Panc1 (cell line): ENCODE results near the gene CCDC57. TPM values are rescaled to one million over a fixed set of nuclear protein-coding genes. Genes with fewer than 3 reads are reported as not detected.

Source experiments
- ATAC-seq: fragments of 200-7000 bp; cut with Tn5 transposase; 2 replicates; pipeline ENCODE4 v1.9.1; 2020; ENCODE audit warnings: mild to moderate bottlenecking, moderate library complexity
- BruUV-seq: library from RNA; stranded (reverse); fragments of 400-500 nt; replicated peaks from 2 replicates; lab custom pipeline; 2021; lab: Mats Ljungman, UMichigan
- CTCF ChIA-PET: fragments of 300-600 bp; sonication (Branson Sonifier 250); formaldehyde crosslinking; loops from one replicate; lab custom pipeline; 2022; ENCODE audit warnings: antibody characterized with exemption; lab: Charles Lee
- POLR2A ChIA-PET: fragments of 300-600 bp; sonication (Branson Sonifier 250); formaldehyde crosslinking; loops from one replicate; lab custom pipeline; 2022; ENCODE audit warnings: antibody characterized with exemption; lab: Charles Lee
- DNase-seq: peaks from one replicate; pipeline ENCODE4 v3.0.0-alpha.2; 2010; ENCODE audit warnings: low read depth, low spot score
- H3K27ac ChIP-seq: 2 replicates; pipeline ENCODE4 v1.5.1; 2011; ENCODE audit warnings: mild to moderate bottlenecking, low read length, inconsistent platforms
- H3K27me3 ChIP-seq: fragments of 200-500 bp; sonication (Bioruptor generic); 2 replicates; pipeline ENCODE4 v1.6.0; 2014; ENCODE audit warnings: low read length, inconsistent platforms; ENCODE audit not compliant: control insufficient read depth, insufficient read depth
- H3K36me3 ChIP-seq: fragments of 200-500 bp; sonication (Bioruptor generic); 2 replicates; pipeline ENCODE4 v1.5.1; 2014; ENCODE audit warnings: inconsistent platforms, mild to moderate bottlenecking, low read length, moderate library complexity; ENCODE audit not compliant: control insufficient read depth, insufficient read depth
- H3K4me1 ChIP-seq: 2 replicates; pipeline ENCODE4 v1.5.1; 2011; ENCODE audit warnings: inconsistent platforms, mild to moderate bottlenecking, low read length, moderate library complexity; ENCODE audit not compliant: control insufficient read depth, insufficient read depth
- H3K4me3 ChIP-seq, 2 experiments: 2 replicates each; pipeline ENCODE4 v1.5.1; 2011 to 2012; ENCODE audit warnings: low read depth in 2 of 2, low read length in 2 of 2, mild to moderate bottlenecking in 2 of 2, inconsistent platforms in 1 of 2, moderate library complexity in 1 of 2
- H3K9me3 ChIP-seq: fragments of 200-500 bp; sonication (Bioruptor generic); 2 replicates; pipeline ENCODE4 v1.5.1; 2014; ENCODE audit warnings: low read depth, mild to moderate bottlenecking, inconsistent platforms, low read length, moderate library complexity; ENCODE audit not compliant: control insufficient read depth, insufficient read depth
- POLR2AphosphoS5 ChIP-seq: IDR thresholded peaks from 2 replicates; pipeline ENCODE4 v1.6.1; 2012; ENCODE audit warnings: mild to moderate bottlenecking, low read depth, low read length, moderate library complexity
- REST ChIP-seq, 2 experiments: IDR thresholded peaks; 2 replicates each; pipeline ENCODE4 v1.6.1; 2011 to 2012; ENCODE audit warnings: low read depth in 2 of 2, control low read depth in 1 of 2, low read length in 1 of 2, mild to moderate bottlenecking in 1 of 2, moderate library complexity in 1 of 2; ENCODE audit not compliant: insufficient read depth in 1 of 2
- SIN3A ChIP-seq: IDR thresholded peaks from 2 replicates; pipeline ENCODE4 v1.6.1; 2012; ENCODE audit warnings: low read depth, mild to moderate bottlenecking, low read length, moderate library complexity, borderline replicate concordance; ENCODE audit not compliant: insufficient read depth
- TCF7L2 ChIP-seq: IDR thresholded peaks from 2 replicates; pipeline ENCODE4 v1.6.1; 2011; ENCODE audit warnings: mild to moderate bottlenecking, low read depth, low read length, inconsistent platforms
- in situ Hi-C: cut with HindIII; loops from 2 replicates; pipeline ENCODE4 v1.10.0; 2016; ENCODE audit warnings: low sequenced_read_pairs, low pct_unique_long_range_greater_than_20kb
- intact Hi-C: fragments of 100-400 bp; cut with micrococcal nuclease; formaldehyde crosslinking; loops from one replicate; pipeline ENCODE4 v1.10.0; 2022; ENCODE audit not compliant: unreplicated experiment
- total RNA-seq: library from RNA; stranded (reverse); gene quantifications from one replicate; pipeline ENCODE4 v1.2.1, GENCODE V29; 2021; ENCODE audit not compliant: unreplicated experiment
- TF ChIP-seq, protein P1 (sequence below): fragments of 450-650 bp; IDR thresholded peaks from 2 replicates; pipeline ENCODE4 v1.5.1; 2017; ENCODE audit warnings: mild to moderate bottlenecking

The CCDC57 gene
- total RNA-seq, 1 experiment from 2014 or later = 63.6 TPM

DNA sequence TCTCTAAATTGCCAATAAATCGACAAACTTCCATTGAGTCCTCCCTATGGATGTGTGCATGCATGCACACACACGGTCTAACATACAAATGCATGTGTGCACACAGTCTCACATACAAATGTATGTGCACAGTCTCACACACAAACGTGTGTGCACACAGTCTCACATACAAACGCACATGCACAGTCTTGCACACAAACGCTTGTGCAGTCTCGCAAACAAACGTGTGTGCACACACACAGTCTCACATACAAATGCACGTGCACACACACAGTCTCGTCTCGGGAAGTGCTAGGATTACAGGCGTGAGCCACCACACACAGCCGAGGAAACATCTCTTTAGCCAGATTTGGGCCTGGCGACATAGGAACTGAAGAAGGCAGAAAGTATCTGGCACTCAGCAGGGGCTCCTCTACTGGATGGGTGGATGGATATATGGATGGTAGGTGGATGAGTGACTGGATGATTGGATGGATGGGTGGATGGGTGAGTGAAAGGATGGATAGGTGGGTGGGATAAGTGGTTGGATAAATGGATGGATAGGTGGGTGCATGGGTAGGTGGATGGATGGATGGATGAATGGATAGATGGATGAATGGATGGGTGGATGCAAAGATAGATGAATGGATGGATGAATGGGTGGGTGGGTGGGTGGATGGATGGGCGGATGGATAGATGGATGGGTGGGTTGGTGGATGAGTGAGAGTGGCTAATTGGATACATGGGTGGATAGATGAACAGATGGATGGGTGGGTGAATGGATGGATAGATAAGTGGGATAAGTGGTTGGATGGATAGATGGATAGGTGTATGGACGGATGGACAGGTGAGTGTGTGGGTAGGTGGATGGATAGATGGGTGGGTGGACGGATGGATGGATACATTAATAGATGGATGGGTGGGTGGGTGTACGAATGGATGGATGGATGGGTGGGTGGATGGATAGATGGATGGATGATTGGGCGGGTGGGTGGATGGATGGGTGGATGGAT is 65.7 kb downstream of the CCDC57 start:
- no peak overlapping the region for H3K4me3 ChIP-seq
- in situ Hi-C loops = no loop called here
- intact Hi-C loops = no loop called here
- no peaks in the 10 kb centered on the region for H3K4me1 ChIP-seq
- no peak for ATAC-seq
- POLR2A ChIA-PET = no interaction called here
- H3K36me3 ChIP-seq = no peaks in the 10 kb centered on the region
- TSS peak; percentile 52 for BruUV-seq
- no peak for TF ChIP-seq TCF7L2
- TF ChIP-seq REST (IDR thresholded peaks at IDR 0.05; ENCODE audit: insufficient read depth in 1 of 2, low read depth in 2 of 2, low read length in 1 of 2) = no peak
- TF ChIP-seq, protein P1, sequence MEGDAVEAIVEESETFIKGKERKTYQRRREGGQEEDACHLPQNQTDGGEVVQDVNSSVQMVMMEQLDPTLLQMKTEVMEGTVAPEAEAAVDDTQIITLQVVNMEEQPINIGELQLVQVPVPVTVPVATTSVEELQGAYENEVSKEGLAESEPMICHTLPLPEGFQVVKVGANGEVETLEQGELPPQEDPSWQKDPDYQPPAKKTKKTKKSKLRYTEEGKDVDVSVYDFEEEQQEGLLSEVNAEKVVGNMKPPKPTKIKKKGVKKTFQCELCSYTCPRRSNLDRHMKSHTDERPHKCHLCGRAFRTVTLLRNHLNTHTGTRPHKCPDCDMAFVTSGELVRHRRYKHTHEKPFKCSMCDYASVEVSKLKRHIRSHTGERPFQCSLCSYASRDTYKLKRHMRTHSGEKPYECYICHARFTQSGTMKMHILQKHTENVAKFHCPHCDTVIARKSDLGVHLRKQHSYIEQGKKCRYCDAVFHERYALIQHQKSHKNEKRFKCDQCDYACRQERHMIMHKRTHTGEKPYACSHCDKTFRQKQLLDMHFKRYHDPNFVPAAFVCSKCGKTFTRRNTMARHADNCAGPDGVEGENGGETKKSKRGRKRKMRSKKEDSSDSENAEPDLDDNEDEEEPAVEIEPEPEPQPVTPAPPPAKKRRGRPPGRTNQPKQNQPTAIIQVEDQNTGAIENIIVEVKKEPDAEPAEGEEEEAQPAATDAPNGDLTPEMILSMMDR = no peak
- TF ChIP-seq SIN3A = no peak
- no peak for TF ChIP-seq POLR2AphosphoS5
- H3K9me3 ChIP-seq = no peaks in the 10 kb centered on the region
- H3K27ac ChIP-seq = no peak overlapping the region
- CTCF ChIA-PET = no interaction called here
- no peaks in the 10 kb centered on the region for H3K27me3 ChIP-seq
- DNase-seq = no peak

DNA sequence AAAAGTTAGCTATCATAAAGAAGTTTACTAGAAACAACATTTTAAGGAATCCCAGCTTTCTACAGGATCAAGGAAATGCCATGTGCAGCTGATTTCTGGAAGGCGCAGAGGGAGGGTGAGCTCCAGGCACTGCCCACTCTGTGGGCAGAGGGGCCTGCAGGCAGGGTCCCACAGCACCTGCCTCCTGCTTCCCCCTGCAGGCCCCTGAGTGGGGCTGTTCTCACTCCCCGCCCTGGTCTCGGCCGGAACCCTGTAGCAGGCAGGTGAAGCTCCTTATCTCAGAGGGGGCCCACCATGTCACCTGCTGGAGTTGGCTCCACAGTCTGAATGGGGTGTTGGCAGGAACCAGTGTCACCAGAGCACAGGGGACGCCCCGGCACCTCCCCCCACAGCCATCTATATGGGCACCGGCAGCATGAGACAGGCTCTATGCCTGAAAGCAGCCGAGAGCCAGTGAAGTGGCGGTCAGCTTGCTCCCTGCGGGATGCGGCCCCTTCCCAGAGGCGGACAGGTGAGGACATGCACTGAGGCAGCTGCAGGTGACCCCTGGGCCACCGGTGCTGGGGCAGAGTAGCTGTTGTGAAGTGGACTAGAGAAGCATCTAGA is 67.0 kb downstream of the CCDC57 start:
- Histone ChIP-seq H3K27me3 (no peaks in the 10 kb centered on the region), H3K27ac (no peak overlapping the region), H3K36me3 (no peaks in the 10 kb centered on the region), H3K4me1 (no peaks in the 10 kb centered on the region), H3K9me3 (no peaks in the 10 kb centered on the region), H3K4me3 (no peak overlapping the region)
- ChIA-PET POLR2A (interaction anchor here (0.5 kb wide), 1 partner anchor 53 kb away, joined by 3 read pairs; no protein-coding TSS in a partner anchor), CTCF (interaction anchor here (0.6 kb wide), 1 partner anchor 60 kb away, joined by 3 read pairs; no protein-coding TSS in a partner anchor)
- no peak for DNase-seq
- no TSS peak for BruUV-seq
- intact Hi-C loops (no loop called here), in situ Hi-C loops (no loop called here)
- ATAC-seq = no peak
- TF ChIP-seq POLR2AphosphoS5 (no peak), REST (IDR thresholded peaks at IDR 0.05; ENCODE audit: insufficient read depth in 1 of 2, low read depth in 2 of 2, low read length in 1 of 2) (no peak), TCF7L2 (no peak), SIN3A (no peak)
- TF ChIP-seq, protein P1 = no peak
